Lower leg skin (tissue), 4 donors: Measurements from ENCODE around the gene ACOXL. TPM values are rescaled to one million over a fixed set of nuclear protein-coding genes. Genes with fewer than 3 reads are reported as not detected.

Experiments used
- DNase-seq, 2 donors: peaks; one replicate each; pipeline ENCODE4 v3.0.0-alpha.2; 2019; ENCODE audit warnings: low spot score in 2 of 2
- H3K4me3 ChIP-seq: fragments of 200-600 bp; sonication (generic); 2 replicates; pipeline ENCODE4 v1.5.1; 2017; ENCODE audit warnings: mild to moderate bottlenecking, low read depth; ENCODE audit not compliant: poor library complexity, severe bottlenecking
- POLR2A ChIP-seq, 2 donors: fragments of 450-650 bp; IDR thresholded peaks; one replicate each; pipeline ENCODE4 v1.6.1; 2016 to 2017; ENCODE audit warnings: antibody characterized with exemption in 2 of 2, mild to moderate bottlenecking in 1 of 2, moderate library complexity in 1 of 2
- WGBS, 2 donors: methylation state at CpG; one replicate each; pipeline ENCODE4 v1.1.5; 2018; 5-methylcytosine and 5-hydroxymethylcytosine counted together
- intact Hi-C: fragments of 100-400 bp; cut with DNase I; formaldehyde crosslinking; loops from one replicate; pipeline ENCODE4 v1.15.0; 2023; ENCODE audit warnings: low total_unique reads
- total RNA-seq, 4 donors: library from RNA; depleted of rRNA; stranded (reverse); fragments of >200 nt; gene quantifications; one replicate each; pipeline ENCODE4 v1.1.0, GENCODE V29; 2016
- TF ChIP-seq, protein P1 (sequence below), 3 donors: fragments of 450-650 bp; IDR thresholded peaks; one replicate each; pipeline ENCODE4 v1.5.1; 2016; ENCODE audit warnings: antibody characterized with exemption in 3 of 3, mild to moderate bottlenecking in 3 of 3, moderate library complexity in 2 of 3

Gene ACOXL
- total RNA-seq, 4 donors from 2014 or later, result not detected

- DNase-seq, result no peak
- TF ChIP-seq POLR2A (IDR thresholded peaks at IDR 0.05), result no peak
- TF ChIP-seq, protein P1, sequence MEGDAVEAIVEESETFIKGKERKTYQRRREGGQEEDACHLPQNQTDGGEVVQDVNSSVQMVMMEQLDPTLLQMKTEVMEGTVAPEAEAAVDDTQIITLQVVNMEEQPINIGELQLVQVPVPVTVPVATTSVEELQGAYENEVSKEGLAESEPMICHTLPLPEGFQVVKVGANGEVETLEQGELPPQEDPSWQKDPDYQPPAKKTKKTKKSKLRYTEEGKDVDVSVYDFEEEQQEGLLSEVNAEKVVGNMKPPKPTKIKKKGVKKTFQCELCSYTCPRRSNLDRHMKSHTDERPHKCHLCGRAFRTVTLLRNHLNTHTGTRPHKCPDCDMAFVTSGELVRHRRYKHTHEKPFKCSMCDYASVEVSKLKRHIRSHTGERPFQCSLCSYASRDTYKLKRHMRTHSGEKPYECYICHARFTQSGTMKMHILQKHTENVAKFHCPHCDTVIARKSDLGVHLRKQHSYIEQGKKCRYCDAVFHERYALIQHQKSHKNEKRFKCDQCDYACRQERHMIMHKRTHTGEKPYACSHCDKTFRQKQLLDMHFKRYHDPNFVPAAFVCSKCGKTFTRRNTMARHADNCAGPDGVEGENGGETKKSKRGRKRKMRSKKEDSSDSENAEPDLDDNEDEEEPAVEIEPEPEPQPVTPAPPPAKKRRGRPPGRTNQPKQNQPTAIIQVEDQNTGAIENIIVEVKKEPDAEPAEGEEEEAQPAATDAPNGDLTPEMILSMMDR (IDR thresholded peaks at IDR 0.05), result no peak
- H3K4me3 ChIP-seq, result no peak overlapping the region
- intact Hi-C loops, result no loop called here
- WGBS, 2 donors, result 97 to 100% methylated on average over 1 of the region's 1 CpG
Observed at GRCh38 chr2:110832740-110833139, 100.4 kb downstream of the ACOXL start.

DNA sequence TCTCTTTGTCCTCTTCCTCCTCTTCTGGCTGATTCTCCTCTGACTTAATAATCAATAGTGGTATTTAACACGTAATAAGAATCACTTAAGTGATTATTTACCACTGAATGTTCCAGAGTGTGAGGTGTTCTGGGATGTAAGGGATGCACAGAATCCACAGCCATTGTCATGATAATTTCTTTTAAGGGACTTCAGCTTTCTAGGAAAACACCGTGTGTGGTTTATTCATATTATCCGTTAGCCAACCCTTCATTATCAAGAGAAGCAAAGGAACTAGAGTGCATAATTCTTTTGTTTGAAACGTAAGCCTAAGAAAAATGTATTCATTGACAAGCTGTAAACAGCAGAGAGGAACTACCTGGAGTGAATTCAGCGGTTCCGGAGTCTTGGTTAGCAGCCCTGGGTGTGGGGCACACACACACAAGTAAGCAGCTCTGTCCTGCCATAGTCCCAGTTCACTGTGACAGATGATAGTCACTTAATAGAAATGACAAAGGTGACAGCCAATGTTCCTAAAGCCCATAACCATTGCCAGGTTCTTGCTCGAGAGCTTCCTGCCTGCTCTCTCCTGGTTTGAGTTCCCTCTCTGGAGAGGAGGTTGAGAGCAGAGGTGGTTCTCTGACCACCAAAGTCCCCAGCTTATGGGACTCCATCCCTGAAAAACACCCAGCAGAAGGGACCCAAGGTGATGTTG is 101.9 kb downstream of the ACOXL start:
- TF ChIP-seq, protein P1 (IDR thresholded peaks at IDR 0.05), result no peak
- no peak for TF ChIP-seq POLR2A (IDR thresholded peaks at IDR 0.05)
- no peak overlapping the region for H3K4me3 ChIP-seq
- 63 to 70% methylated on average over 7 of the region's 7 CpGs for WGBS, 2 donors
- intact Hi-C loops, result no loop called here
- no peak for DNase-seq

DNA sequence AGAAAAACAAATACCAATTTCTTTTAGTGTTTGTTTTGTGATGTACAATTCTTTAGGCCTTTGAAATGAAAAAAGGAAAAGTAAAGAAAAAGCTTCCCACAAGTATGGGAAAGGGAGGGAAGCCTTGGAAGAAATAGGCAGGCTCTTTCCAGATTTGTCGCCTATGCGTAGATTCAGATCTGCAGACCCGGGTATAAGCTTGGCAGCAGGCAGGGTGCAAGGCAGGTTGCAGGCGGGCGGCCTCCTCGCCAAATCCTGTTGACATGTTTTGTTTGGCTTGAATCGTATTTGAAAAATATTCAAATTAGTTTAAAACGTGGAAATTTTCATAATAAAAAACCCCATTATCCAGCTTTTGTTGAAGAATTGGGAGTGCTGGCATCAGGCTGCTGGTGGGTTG is 104.3 kb downstream of the ACOXL start:
- 87 to 91% methylated on average over 8 of the region's 8 CpGs for WGBS, 2 donors
- TF ChIP-seq, protein P1 (IDR thresholded peaks at IDR 0.05), result no peak
- no peak for TF ChIP-seq POLR2A (IDR thresholded peaks at IDR 0.05)
- DNase-seq, result no peak
- H3K4me3 ChIP-seq, result no peak overlapping the region
- intact Hi-C loops, result no loop called here

DNA sequence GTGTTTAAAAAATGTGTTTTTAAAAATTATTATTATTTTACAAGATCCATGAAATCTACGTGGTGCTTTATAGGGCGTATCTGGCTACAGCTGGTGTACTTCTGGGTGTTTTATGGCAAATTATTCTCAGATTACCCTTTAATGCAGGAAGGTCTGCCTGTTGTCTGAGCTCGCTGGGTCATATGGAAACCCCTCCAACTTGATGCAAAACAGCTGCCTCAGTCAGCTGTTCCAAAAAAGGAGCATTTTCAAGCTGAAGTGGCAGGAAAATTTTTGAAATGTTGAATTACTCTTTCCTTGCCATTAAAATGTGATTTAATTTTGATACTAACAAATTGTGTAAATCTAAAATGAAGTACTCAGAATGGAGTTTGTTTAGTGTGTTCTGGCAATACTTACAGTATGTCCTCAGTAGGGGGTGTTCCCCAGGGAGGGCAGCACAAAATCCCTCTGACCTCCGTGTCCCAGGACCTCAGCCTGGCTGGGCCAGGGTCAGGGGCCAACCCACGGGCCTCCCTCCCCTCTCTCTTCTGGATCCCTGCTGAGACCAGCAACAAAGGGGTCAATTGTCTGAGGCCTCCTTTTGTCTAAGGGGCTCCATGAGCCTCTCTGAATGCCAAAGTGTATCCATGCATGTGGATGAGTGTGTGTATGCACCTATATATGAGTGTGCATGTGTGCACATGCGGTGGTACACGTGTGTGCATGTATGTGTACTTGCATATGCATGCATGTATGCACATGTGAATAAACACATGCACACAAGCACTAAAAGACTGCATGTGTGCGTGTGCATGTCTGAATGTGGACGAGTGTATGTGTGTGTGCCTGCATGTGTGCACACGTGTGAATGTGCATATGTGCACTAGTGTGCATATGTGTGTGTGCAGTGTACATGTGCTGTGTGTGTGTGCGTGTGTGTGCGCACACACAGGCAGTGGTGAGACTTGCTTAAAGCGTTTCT is 105.4 kb downstream of the ACOXL start:
- TF ChIP-seq, protein P1 (IDR thresholded peaks at IDR 0.05), result no peak
- no peak for TF ChIP-seq POLR2A (IDR thresholded peaks at IDR 0.05)
- no peak for DNase-seq
- WGBS, 2 donors, result 76 to 78% methylated on average over 13 of the region's 13 CpGs
- intact Hi-C loops, result no loop called here
- H3K4me3 ChIP-seq, result no peak overlapping the region

GRCh38 chr2:110838657-110839384 is 106.4 kb downstream of the ACOXL start:
- no peak for DNase-seq
- H3K4me3 ChIP-seq, result no peak overlapping the region
- TF ChIP-seq POLR2A (IDR thresholded peaks at IDR 0.05), result no peak
- TF ChIP-seq, protein P1 (IDR thresholded peaks at IDR 0.05), result no peak
- 51 to 52% methylated on average over 5 of the region's 5 CpGs for WGBS, 2 donors
- intact Hi-C loops, result no loop called here
